Suprapubic skin (tissue), 4 donors: ENCODE data around the gene SRSF7.

ENCODE experiments used
- EP300 ChIP-seq: sonication (generic); formaldehyde crosslinking; IDR thresholded peaks from one replicate; pipeline ENCODE4 v1.6.1; 2017; ENCODE audit warnings: antibody characterized with exemption
- POLR2A ChIP-seq, 2 donors: fragments of 450-650 bp; IDR thresholded peaks; one replicate each; pipeline ENCODE4 v1.6.1; 2017; ENCODE audit warnings: antibody characterized with exemption in 2 of 2, mild to moderate bottlenecking in 2 of 2, moderate library complexity in 2 of 2
- POLR2AphosphoS5 ChIP-seq, 3 donors: sonication (generic); formaldehyde crosslinking; IDR thresholded peaks; one replicate each; pipeline ENCODE4 v1.6.1; 2017; ENCODE audit warnings: antibody characterized with exemption in 3 of 3
- TF ChIP-seq, protein P1 (sequence below), 2 donors: fragments of 200-600 bp in 1 of 2; fragments of 450-650 bp in 1 of 2; sonication (generic) in 1 of 2; IDR thresholded peaks; one replicate each; pipeline ENCODE4 v1.5.1; 2016 to 2019; ENCODE audit warnings: antibody characterized with exemption in 2 of 2, mild to moderate bottlenecking in 1 of 2, moderate library complexity in 1 of 2

DNA sequence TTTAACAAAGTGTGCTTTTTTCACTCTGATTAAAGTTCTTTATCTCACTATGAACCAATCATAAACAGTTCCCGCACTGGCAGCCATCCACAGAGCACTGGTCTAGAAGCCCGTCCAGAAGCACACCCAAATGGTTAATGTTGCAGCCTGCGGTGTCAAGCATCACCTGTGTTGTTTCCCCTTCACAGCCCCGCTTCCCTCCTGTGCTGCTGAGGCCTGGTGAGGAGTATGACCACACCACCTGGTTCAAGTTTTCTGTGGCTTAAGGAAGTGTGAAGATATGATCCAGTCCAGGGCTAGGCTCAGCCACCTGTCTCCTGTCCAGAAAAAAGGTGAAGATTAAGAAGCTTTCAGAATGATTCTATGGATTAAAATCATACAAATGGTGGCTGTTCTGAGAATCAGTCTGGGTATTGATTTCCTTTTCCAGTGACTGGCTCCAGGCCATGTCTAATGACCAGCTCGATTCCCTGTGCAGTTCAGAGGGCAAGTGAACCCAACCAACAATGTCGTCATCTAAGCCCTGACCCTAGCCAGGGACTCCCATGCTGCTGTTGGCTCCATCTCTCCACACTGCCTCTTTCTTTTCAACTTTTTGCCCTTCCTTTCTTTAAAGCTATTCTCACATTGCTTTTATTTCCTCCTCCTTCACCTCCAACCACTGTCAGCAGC, 17.7 kb downstream of the SRSF7 start:
- TF ChIP-seq, protein P1, sequence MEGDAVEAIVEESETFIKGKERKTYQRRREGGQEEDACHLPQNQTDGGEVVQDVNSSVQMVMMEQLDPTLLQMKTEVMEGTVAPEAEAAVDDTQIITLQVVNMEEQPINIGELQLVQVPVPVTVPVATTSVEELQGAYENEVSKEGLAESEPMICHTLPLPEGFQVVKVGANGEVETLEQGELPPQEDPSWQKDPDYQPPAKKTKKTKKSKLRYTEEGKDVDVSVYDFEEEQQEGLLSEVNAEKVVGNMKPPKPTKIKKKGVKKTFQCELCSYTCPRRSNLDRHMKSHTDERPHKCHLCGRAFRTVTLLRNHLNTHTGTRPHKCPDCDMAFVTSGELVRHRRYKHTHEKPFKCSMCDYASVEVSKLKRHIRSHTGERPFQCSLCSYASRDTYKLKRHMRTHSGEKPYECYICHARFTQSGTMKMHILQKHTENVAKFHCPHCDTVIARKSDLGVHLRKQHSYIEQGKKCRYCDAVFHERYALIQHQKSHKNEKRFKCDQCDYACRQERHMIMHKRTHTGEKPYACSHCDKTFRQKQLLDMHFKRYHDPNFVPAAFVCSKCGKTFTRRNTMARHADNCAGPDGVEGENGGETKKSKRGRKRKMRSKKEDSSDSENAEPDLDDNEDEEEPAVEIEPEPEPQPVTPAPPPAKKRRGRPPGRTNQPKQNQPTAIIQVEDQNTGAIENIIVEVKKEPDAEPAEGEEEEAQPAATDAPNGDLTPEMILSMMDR (IDR thresholded peaks at IDR 0.05), result no peak
- TF ChIP-seq POLR2AphosphoS5 (IDR thresholded peaks at IDR 0.05) (no peak), EP300 (no peak), POLR2A (IDR thresholded peaks at IDR 0.05) (no peak)
